ENCODE measurements around the gene SPATC1L.
A peak's percentile ranks its signal among the peaks of the same experiment; 100 is the strongest.

Gene SPATC1L

GRCh38 chr21:46160907-46161632 is 23.2 kb downstream of the SPATC1L start:
- no peak for DNase-seq

- no peak for DNase-seq
Measured at GRCh38 chr21:46160657-46160906, 23.7 kb downstream of the SPATC1L start.

- no peak for DNase-seq
Measured at GRCh38 chr21:46159841-46160656, 24.2 kb downstream of the SPATC1L start.

- no peak for DNase-seq
Measured at GRCh38 chr21:46159390-46159789, 24.9 kb downstream of the SPATC1L start.

- DNase-seq = no peak
Measured at GRCh38 chr21:46158666-46159300, 25.5 kb downstream of the SPATC1L start.

- DNase-seq = no peak
Measured at GRCh38 chr21:46157987-46158451, 26.2 kb downstream of the SPATC1L start.

- DNase-seq = no peak
Measured at GRCh38 chr21:46157396-46157986, 26.8 kb downstream of the SPATC1L start.

GRCh38 chr21:46156678-46157077 is 27.6 kb downstream of the SPATC1L start:
- DNase-seq = no peak

- no peak for DNase-seq
Measured at GRCh38 chr21:46156378-46156645, 27.9 kb downstream of the SPATC1L start.

GRCh38 chr21:46155514-46156377 is 28.5 kb downstream of the SPATC1L start, which contains the start of gene FTCD:
Gene FTCD, minus strand, starts transcription at chr21:46155579. Its CDS starts 56 bp downstream, at chr21:46155523.
- DNase-seq = no peak

- no peak for DNase-seq
Measured at GRCh38 chr21:46154955-46155513, 29.2 kb downstream of the SPATC1L start.

GRCh38 chr21:46154155-46154954 is 29.9 kb downstream of the SPATC1L start:
- no peak for DNase-seq

GRCh38 chr21:46153247-46154154 is 30.8 kb downstream of the SPATC1L start:
- peak; percentile 68 for DNase-seq

GRCh38 chr21:46152927-46153246 is 31.4 kb downstream of the SPATC1L start:
- DNase-seq = peak; percentile 22

GRCh38 chr21:46151989-46152926 is 32.0 kb downstream of the SPATC1L start:
- DNase-seq = peak; percentile 21

- DNase-seq = peak; percentile 27
Measured at GRCh38 chr21:46151261-46151988, 32.8 kb downstream of the SPATC1L start.

- peak; percentile 24 for DNase-seq
Measured at GRCh38 chr21:46150491-46151121, 33.7 kb downstream of the SPATC1L start.

- DNase-seq = peak; percentile 29
Measured at GRCh38 chr21:46150073-46150472, 34.2 kb downstream of the SPATC1L start.
